DMS53 treated with DMSO at 0.1 percent for 48 hours (cell line): ENCODE data around the gene GPR173.

Experiments
- DNase-seq: peaks from one replicate; lab custom pipeline; 2025; ENCODE audit not compliant: unreplicated experiment; lab: John Stamatoyannopoulos, UW

Gene GPR173

GRCh38 chrX:53048169-53049126 is at the start of gene GPR173:
GPR173 (plus strand) TSS chrX:53048789; CDS start chrX:53076622, 27,833 bp downstream.
- peak; percentile 43 for DNase-seq

GRCh38 chrX:53000447-53001135 is 48.0 kb upstream of the GPR173 start:
- DNase-seq = no peak

GRCh38 chrX:53001958-53002357 is 46.6 kb upstream of the GPR173 start:
- no peak for DNase-seq

- no peak for DNase-seq
Observed at GRCh38 chrX:53003111-53003510, 45.5 kb upstream of the GPR173 start.

GRCh38 chrX:53004038-53004437 is 44.6 kb upstream of the GPR173 start:
- DNase-seq = no peak

- no peak for DNase-seq
Observed at GRCh38 chrX:53004811-53005210, 43.8 kb upstream of the GPR173 start.

GRCh38 chrX:53005327-53005726 is 43.3 kb upstream of the GPR173 start:
- no peak for DNase-seq

GRCh38 chrX:53009032-53009431 is 39.6 kb upstream of the GPR173 start:
- no peak for DNase-seq

- no peak for DNase-seq
Observed at GRCh38 chrX:53013291-53013690, 35.3 kb upstream of the GPR173 start.

- DNase-seq = no peak
Observed at GRCh38 chrX:53018627-53019026, 30.0 kb upstream of the GPR173 start.

GRCh38 chrX:53022381-53022780 is 26.2 kb upstream of the GPR173 start:
- no peak for DNase-seq

- no peak for DNase-seq
Observed at GRCh38 chrX:53028678-53029077, 19.9 kb upstream of the GPR173 start.

GRCh38 chrX:53031380-53031779 is 17.2 kb upstream of the GPR173 start:
- DNase-seq = no peak

GRCh38 chrX:53036149-53036548 is 12.4 kb upstream of the GPR173 start:
- DNase-seq = no peak

- no peak for DNase-seq
Observed at GRCh38 chrX:53039236-53039635, 9.4 kb upstream of the GPR173 start.

- DNase-seq = no peak
Observed at GRCh38 chrX:53044995-53045394, 3.6 kb upstream of the GPR173 start.

GRCh38 chrX:53047228-53047627 is 1.4 kb upstream of the GPR173 start:
- DNase-seq = no peak

- DNase-seq = no peak
Observed at GRCh38 chrX:53049127-53049517, 533 bp downstream of the GPR173 start.

- DNase-seq = no peak
Observed at GRCh38 chrX:53050841-53051240, 2.3 kb downstream of the GPR173 start.

- DNase-seq = no peak
Observed at GRCh38 chrX:53055244-53055849, 6.8 kb downstream of the GPR173 start.

- DNase-seq = no peak
Observed at GRCh38 chrX:53056292-53056691, 7.7 kb downstream of the GPR173 start.

GRCh38 chrX:53065104-53065503 is 16.5 kb downstream of the GPR173 start:
- no peak for DNase-seq
